Vagina (tissue), 2 donors: ENCODE results near the gene IMP4.

ENCODE experiments used
- CTCF ChIP-seq, 3 experiments: fragments of 450-650 bp in 2 of 3; fragments of 200-600 bp in 1 of 3; sonication (generic) in 1 of 3; IDR thresholded peaks; one replicate each; pipeline ENCODE4 v1.5.1; 2017 to 2019; ENCODE audit warnings: antibody characterized with exemption in 3 of 3, mild to moderate bottlenecking in 2 of 3, moderate library complexity in 2 of 3
- POLR2A ChIP-seq, 2 donors: fragments of 450-650 bp; IDR thresholded peaks; one replicate each; pipeline ENCODE4 v1.6.1; 2017; ENCODE audit warnings: antibody characterized with exemption in 2 of 2, mild to moderate bottlenecking in 2 of 2, moderate library complexity in 2 of 2
- POLR2AphosphoS5 ChIP-seq, 2 donors: sonication (generic); formaldehyde crosslinking; IDR thresholded peaks; one replicate each; pipeline ENCODE4 v1.9.0; 2017; ENCODE audit warnings: antibody characterized with exemption in 2 of 2, mild to moderate bottlenecking in 2 of 2, low read depth in 1 of 2; ENCODE audit not compliant: insufficient read depth in 1 of 2

DNA sequence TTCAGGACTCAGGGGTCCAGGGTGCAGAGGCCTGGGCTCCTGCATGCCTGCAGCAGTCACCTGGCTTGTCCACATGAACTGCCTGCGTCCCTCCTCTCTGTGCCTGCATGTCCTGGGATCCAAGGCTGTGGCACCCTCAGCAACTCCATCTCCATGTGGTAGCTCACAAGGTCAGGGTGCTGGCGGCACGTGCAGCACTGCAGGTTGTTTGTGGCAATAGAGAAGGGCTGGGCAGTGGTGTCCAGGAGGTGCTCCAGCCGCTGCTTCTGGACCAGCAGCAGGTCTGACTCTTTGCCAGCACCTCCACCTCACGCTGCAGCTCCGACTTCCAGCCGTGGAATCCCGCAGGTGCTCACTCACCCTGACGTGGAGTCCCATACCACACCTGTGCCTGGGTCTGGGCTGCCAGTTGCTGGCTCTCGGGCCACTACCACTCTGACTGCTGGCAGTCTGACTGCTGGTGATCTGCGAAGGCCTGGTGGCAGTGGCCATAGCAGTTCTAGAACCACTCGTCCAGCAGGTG lies 28.8 kb upstream of the IMP4 start:
- TF ChIP-seq CTCF (IDR thresholded peaks at IDR 0.05) (no peak), POLR2A (IDR thresholded peaks at IDR 0.05) (no peak), POLR2AphosphoS5 (IDR thresholded peaks at IDR 0.05; ENCODE audit: insufficient read depth in 1 of 2, low read depth in 1 of 2) (no peak)
